ENCODE results near the gene ZDHHC23.

ZDHHC23 gene

GRCh38 chr3:114005481-114005880 is 57.7 kb downstream of the ZDHHC23 start:
- no peak for DNase-seq (ENCODE audit: low read depth)

GRCh38 chr3:114011059-114011797 is 63.4 kb downstream of the ZDHHC23 start:
- DNase-seq (ENCODE audit: low read depth): no peak

Data from stromal cell of bone marrow (primary cell).